GM18517 (cell line): ENCODE data around the gene ATP1A2.
A peak's percentile ranks its signal among the peaks of the same experiment; 100 is the strongest.

Experiments used
- ATAC-seq: cut with Tn5 transposase; IDR thresholded peaks from one replicate; pipeline ENCODE4 v1.9.1; 2021; ENCODE audit warnings: mild to moderate bottlenecking, moderate library complexity; ENCODE audit not compliant: unreplicated experiment

Gene ATP1A2

DNA sequence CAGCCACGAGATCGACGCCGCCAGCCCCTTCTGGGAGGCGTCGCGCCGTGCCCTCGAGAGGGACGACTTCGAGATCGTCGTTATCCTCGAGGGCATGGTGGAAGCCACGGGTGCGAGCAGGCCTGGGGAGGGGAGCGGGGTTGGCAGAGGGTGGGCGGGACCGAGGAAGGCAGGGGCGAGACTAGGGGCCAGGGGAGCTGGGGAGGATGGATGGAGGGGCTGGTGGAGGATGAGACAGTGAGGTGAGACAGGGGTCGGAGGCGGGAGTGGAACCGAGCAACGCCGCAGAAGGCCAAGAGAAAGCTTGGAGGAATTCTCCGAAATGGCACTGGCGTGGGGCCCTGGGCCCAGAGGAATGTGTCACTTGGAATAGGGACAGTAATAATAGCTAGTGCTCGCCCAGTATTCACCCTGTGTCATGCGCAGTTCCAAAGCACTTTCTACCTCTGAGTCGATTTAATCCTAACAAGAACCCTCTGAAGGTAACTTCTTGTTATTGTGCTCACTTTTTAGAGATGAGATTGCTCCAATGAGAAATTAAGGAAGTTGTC, 30.7 kb upstream of the ATP1A2 start:
- ATAC-seq, result no peak

DNA sequence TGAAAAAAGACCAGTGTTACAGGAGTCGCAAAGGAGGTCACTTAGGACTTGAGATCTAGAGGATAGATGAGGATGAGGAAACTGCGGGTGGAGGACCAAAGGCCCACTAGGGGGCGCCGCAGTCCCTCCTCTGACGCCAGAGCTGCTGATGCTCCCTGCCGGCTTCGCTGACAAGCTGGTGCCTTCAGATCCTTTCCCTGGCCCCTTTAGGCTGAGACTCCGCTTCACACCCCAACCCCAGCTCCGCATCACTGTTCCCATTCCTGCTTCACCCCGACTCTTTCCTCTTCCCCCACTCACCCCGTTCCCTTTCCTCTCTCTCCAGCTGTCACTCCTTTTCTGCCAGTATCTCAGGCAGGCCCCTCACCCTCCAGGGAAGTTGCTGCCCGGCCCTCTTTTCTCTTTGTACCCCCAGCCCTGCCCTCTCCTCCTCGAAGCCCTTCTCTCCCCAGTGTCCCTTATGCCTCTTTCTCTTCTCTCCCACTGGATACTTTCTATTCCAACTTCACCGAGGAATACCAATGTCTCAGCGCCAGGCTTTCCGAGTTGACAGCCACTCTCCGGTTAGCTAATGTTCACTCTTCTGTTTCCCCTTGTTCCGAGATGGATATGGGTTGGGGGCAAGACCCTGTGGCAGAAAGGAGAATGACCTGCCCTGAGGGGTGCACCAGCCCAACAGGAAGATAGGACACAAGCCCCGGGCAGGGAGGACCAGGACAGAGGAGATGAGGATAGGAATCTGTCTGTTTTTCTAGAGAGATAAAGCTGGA, 29.7 kb upstream of the ATP1A2 start:
- no peak for ATAC-seq

DNA sequence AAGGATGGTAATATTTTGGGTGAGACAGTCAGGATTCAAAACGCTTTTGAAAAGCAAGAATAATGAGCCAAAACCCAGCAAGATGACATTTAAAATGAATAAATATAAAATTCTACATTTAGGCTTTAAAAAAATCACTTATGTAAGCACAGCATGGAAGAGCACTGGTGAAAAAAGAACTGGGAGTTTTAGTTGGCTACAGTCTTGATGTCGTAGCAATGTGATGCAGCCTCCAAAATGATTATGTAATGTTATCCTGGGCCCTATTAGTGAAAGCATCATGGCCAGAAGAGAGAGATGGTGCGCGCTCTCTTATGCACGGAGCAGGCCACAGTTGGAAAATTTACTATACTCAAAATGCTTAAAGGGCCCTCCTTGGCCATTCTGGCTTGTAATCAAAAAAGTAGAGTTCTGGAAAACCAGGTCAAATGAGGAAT, 29.1 kb upstream of the ATP1A2 start:
- no peak for ATAC-seq

DNA sequence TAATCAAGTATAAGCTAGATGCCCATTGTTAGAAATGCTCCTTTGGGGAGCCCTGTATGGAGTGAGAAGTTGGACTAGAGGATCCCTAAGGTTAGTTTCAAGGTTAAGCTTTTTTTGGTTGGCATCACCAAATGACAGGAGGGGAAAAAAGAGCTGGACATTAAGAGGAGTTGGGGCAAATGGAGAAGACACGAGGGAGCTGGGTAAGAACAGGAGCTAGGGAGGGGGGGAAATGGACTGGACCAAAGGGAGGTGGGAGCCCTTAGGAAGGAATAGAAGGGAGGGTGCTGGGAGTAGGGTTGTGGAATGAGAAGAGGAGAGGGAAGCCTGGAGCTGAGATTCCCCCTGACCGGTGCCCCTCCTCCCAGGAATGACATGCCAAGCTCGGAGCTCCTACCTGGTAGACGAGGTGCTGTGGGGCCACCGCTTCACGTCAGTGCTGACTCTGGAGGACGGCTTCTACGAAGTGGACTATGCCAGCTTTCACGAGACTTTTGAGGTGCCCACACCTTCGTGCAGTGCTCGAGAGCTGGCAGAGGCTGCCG, 28.4 kb upstream of the ATP1A2 start:
- no peak for ATAC-seq

- no peak for ATAC-seq
Measured at GRCh38 chr1:160089883-160090282, 25.7 kb upstream of the ATP1A2 start.

DNA sequence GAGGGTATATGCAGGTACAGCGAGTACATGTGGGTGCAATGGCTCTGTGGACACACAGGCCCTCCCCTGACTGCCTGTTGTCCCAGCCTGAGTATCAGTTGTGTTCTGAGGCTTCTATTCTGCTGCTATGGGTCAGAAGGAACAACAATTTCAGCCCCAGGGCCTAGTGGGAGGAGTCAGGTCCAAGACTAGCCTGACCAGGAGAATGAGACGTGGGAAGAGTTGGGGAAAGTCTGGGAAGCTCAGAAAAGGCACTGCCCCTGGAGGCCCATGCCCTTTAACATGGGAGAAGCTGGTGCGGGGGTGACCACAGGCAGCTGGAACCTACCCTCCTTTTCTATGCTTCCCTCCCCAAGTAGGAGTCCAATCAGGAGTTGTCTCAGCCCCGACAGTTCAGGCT, 24.8 kb upstream of the ATP1A2 start:
- no peak for ATAC-seq

DNA sequence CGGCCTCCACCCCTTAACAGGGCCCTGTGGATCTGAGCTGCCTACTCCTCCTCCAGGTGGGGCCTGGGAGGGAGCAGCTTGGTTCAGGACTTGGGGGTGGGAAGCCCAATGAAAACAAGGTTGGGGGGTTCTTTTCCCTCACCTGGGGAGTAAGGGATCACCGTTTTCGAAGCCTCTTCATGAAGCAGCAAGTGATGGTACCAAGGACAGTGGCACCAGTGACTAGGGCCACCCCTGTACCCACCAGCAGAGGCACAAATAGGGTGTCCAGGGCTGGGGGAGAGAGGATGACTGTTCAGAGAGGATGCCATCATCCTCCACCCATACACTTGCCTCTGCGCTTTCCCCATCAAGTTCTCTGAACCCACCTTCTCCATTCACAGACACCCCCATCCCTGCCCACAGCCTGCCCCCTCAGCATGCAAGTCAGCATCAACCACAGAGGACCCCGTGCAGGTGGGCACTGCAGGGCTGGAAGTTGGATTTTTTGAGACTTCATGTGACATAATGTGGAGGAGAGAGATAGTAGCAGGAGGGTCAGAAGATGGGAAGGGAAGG, 23.8 kb upstream of the ATP1A2 start:
- no peak for ATAC-seq

DNA sequence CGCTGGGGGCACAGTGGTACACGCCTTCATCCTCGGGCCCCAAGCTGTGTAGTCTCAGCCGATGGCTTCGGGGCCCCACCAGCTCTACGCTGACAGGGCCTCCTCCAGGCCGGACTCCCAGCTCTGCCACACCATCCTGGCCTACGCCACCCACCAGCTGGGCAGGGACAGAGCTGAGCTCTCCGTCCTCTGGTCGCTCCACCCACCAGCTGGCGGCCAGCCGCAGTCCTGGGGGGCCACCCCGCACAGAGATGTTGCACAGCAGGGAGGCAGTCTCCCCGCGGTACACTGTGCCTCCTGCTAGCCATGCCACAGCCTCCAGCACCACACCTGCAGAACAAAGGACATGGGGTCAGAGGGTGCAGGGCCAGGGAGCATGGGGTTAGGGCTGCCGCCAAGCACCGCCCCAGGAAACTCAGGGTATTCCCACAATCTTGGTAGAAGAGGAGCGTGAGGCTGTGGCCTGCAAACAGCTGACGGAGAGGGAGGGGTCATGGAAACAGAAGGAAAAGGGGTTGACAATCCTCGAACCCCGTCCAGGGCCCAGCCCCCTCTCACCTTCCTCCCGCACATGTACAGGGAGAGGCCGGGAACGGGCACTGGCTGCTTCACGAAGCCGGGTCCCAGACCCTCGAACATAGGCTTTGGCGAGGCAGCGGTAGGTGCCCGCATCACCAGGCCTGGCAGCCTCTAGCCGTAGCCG, 23.0 kb upstream of the ATP1A2 start:
- no peak for ATAC-seq

GRCh38 chr1:160093069-160093395, 22.5 kb upstream of the ATP1A2 start:
- ATAC-seq, result no peak

DNA sequence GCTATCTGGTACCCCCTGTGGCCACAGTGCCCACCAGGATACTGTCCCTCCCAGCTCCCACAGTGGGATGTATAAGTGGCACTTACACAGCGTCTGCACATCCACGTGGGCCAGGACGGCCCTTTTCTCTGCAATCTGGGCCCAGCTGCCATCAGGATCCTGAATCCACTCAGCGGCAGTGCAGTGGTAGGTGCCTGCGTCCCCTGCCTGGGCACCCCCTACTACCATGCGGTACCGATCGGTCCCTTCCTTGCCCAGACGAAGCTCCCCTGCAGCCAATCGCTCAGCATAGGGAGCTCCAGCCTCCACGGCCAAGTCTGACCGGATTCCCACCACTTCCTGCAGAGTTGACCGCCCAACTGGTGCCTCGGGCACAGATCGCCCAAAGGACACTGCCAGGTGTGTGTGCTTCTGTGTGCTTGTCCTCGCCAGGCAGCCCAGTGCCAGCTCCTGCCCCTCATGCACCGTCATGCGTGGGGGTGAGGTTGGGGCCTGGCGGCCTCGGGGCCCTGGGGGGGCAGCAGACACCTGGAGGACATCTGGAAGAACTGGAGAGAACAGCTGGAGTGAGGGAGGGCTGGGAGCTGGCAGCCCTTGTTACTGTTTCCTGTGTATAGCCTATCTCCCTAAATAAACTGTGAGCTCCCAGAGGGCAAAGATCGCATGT, 21.8 kb upstream of the ATP1A2 start:
- no peak for ATAC-seq

GRCh38 chr1:160094291-160094625, 21.3 kb upstream of the ATP1A2 start:
- ATAC-seq, result no peak

DNA sequence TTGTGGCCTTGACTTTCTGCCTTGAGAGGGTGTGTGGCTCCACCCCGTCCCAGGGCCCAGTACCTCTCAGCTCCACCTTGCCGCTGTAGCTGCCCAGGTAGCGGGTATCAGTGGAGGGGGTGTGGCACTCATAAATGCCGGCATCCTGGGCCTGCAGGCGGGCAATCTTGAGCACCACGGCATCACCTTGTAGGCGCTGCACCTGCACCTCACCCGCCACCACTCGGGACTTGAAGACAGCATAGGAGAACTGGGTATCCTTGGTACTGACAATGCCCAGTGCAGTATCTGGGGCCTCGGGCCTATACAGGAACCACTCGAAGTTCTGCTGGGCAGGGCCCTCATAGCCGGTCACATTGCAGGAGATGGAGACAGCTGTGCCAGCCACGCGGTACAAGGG, 20.8 kb upstream of the ATP1A2 start:
- ATAC-seq, result no peak

GRCh38 chr1:160095382-160096105, 20.0 kb upstream of the ATP1A2 start:
- no peak for ATAC-seq

GRCh38 chr1:160096274-160097116, 19.1 kb upstream of the ATP1A2 start:
- no peak for ATAC-seq

DNA sequence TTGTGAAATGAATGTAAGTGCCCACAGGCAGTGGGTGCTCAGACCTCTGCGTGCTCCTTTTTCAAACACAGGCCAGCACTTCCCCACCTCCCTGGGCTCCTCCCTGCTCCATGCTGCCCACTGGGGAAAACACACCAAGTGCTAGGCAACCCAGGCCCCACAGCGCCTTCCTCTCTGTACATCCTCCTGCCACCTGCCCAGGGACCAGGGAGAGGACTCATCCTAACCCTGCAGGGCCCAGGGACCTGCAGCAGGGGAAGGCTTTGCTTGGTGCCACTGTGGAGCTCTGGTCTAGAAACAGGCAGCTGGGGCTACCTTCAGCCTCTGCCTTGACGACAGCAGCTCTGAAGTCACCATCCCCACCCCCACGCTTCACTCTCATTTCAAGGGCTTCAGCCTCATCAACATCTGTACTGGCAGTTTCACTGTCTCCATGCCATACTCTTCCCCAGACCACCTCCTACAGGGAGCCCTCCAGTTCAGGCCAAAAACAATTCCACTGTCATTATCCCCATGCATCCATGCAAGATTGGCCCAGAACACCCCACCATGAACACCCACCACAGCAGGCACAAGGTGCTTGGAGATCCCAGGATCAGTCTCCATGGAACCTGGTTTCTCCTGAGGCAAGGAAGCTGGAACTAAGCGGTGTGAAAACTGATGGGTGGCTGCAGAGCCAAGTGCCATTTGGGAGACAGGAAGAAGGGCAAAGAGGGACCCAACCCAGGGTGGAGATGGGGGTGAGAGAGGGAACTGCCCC, 18.2 kb upstream of the ATP1A2 start:
- ATAC-seq, result no peak

- ATAC-seq, result no peak
Measured at GRCh38 chr1:160097911-160098851, 17.4 kb upstream of the ATP1A2 start, which contains the start of gene IGSF8. Gene IGSF8 (minus strand): TSS chr1:160098619. CDS start chr1:160098472, 147 bp downstream.

DNA sequence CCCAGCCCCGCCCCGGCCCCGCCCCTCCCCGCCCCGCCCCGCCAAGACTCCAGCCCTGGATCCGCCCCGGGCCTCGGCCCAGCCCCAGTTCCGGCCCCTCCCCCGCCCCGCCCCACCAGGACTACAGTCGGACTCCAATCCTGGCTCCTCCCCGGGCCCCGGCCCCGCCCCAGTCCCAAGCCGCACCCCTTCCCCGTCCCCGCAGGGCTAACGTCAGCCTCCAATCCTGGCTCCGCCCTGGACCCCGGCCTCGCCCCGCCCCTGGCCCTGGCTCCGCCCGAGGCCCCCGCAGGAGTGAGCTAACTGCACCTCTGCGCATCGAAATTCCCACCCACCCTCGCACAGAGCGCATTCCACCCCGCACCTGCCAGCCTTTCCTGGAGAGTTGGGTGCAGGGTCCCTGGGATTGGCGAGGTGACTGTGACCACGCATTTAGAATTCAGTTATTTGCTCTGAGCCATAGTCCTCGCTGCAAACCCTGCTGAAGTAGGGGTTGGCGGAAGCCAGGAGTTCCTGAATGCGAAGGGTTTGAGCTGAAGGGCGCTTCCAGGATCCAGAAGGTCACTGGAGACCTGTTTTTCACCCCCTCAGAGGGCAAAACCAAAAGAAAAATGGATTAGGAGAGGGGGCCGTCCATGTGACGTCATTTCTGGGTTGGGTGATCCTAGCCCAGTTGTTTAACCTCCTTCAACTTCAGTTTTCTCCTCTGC, 16.6 kb upstream of the ATP1A2 start:
- ATAC-seq, result peak; percentile 72
